Suppressor macrophage treated with lipopolysaccharide for 4 hours (primary cell): Measurements from ENCODE around the gene PYGO2.

ENCODE experiments used
- DNase-seq: peaks from one replicate; pipeline ENCODE4 v3.0.0-alpha.2; 2020

The PYGO2 gene, protein sequence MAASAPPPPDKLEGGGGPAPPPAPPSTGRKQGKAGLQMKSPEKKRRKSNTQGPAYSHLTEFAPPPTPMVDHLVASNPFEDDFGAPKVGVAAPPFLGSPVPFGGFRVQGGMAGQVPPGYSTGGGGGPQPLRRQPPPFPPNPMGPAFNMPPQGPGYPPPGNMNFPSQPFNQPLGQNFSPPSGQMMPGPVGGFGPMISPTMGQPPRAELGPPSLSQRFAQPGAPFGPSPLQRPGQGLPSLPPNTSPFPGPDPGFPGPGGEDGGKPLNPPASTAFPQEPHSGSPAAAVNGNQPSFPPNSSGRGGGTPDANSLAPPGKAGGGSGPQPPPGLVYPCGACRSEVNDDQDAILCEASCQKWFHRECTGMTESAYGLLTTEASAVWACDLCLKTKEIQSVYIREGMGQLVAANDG

DNA sequence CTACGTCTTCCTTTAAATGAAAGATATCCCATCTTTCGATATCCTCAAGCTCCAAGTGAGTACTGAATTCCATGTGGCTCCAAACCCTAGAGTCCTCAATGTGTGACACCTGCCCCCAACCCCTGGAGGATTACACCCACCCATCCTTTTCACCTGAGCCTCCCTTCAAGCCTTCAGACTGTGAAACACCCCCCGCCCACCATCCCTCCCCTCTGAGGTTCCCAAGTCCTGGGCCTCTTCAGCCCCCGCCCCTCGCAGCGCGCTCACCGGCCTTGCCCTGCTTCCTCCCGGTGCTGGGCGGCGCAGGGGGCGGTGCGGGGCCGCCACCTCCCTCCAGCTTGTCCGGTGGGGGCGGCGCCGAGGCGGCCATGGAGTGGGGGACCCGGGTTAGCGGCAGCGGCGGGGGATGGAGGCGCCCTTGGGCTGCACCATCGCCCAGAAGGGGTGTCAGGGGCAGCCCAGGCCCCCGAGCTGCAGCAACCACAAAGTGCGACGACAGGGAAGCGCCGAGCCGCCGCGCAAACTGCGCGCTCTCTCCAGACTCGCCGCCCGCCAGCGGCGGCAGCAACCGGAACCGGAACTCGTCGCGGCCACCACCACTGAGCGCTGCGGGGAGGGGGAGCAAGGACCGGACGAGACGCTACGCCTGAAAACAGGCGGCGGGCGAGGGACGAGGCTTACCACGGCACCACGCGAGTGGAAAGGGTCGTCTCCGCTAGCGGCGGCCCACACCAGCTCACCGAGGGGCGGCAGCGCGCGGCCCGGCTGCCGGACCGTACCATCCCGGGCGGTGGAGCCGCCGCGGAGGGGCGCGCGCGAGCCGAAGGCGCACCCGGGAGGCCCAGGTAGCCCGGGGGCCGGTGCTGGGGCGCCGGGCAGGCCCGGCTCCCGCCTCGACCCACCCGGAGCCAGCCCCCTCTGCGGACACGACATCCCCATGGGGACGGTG is at the start of gene PYGO2:
Gene PYGO2, minus strand, starts transcription at position 576 of the 949 bp plus-strand sequence. Its CDS starts 206 bp downstream, at position 370.
- DNase-seq, result peak; percentile 82

DNA sequence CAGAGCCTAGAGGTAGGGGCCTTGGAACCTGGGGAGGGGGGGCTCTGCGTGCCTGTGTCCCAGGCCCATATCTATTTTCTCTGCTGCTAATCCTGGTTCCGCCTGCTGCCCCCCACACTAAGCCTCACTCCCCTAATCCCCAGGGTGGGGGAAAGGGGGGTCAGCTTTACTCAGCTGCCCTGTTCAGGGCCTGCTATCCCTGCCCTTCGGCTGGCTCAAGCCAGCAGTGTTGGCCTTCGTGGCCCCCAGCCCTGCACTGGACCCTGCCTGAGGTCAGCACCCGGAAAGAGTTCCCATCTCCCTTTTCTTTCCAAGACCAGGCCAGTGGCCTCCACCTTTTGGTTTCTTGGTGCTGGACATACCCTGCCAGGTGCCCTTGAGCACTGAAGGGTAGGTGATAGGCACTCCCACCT is 49.4 kb upstream of the PYGO2 start:
- DNase-seq, result no peak

DNA sequence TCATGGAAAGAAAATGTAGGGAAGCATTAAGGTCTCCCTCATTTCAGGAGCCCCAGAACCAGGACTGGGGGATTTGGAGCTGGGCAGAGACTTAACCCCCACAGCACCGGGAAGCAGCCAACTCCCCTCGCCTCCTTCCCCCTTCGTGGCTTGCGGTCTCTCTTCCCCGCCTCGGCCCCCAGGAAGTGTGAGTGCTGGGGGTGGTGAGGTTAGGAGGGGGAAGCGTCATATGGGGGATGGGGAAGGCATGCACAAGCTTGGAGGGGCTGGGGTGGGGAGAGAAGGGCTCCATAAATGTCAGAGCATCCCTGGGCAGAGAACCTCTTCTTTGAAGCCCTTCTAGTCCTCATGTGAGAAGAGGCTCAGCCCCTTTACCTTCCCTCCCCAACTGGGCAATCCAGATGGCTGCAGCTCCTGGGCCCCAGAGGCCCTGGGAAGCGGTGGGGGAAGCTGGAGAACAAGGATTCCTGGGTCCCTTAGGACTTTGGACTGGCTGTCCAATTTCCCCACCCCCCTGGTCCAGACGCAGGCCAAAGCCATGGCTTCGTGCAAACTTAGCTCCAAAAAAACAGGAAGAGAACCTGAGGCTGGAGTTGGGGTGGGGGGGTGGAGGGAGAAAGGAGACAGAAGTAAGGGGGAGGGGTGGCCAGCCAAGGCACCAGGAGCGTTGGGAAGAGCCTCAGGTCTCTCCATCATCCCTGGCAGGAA is 48.8 kb upstream of the PYGO2 start:
- no peak for DNase-seq

DNA sequence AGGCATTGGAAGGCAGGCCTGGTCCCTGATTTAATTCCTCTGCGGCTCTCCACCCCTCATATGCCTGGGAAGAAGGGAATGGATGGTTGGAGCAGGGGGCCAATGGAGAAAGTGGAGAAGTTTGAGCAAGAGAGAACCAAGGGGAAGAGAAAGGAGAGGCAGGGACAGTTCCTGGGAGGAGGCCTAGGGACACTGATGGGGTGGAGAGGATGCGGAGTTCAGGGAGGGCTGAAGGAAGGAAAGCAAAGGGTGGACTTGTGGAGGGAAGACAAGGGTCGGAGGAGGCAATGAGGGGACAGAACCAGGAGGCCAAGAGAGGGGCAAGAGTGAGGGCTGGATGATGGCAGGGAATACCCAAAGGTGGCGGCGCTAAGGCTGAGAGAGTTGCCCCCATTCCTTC is 48.2 kb upstream of the PYGO2 start:
- DNase-seq, result no peak

DNA sequence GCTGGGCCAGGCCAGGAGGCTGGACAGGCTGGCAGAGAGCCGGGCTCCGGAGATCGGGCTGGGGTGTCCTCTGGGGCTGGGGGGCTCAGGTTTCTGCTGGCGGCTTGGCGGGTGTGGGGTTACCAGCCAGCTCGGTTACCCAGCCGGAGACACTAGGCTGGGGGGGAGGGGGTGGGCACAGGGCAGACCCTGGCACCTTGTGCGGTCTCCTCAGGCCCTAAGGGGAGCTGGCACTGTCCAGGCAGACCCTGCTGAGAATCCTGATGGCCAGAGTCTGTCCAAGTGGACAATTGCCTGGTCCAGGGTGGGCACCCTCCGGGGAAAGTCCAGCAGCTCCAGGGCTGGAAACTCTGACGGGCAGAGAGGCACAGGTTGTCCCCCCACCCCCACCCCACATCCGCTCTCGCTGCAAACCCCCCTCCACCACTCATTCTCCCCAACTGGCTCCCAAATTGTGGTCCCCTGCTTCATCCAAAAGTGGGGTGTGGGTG is 47.7 kb upstream of the PYGO2 start:
- DNase-seq, result no peak

DNA sequence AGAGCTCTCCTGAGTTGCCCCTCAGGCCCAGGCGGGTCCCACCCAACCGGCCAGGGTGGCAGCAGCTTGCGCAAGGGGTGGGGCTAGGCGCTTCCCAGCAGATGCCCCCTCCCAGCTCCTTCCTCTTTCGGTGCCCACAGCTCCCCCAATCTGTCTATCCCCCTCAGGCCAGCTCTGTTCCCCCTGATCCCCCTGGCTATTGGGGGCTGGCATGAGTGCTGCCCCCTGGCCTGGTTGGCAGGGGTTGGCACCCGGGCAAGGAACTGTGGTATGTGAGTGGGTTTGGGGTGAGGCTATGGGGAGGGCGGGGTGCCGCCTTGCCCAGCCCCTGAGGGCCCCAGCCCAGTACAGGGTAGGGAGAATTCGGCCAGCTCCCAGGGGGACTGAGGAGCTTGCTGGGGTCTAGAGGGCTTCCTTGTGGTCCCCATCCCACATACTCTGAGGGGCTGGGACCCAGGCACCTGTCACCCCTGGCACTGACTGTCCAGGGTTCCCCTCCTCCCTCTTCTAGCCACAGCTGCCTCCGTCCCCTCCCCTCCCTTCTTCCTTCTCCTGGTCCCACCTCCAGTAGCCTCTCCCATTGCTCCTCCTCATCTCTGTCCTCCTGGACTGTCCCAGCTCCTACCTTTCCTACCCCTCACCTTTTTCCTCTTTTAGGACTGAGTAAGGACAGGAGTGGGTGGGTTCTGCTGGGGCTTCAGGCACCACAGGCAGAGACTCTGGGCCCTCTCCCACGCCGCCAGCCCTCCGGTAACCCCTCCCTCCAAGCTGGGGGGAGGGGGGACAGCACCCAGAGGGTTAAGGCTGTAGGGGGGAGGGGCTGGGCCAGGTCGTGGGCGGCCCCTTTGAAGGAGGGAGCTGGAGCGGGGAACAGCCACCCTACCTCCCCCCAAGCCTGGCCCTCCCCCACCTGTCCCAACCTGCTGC is 46.7 kb upstream of the PYGO2 start:
- no peak for DNase-seq

DNA sequence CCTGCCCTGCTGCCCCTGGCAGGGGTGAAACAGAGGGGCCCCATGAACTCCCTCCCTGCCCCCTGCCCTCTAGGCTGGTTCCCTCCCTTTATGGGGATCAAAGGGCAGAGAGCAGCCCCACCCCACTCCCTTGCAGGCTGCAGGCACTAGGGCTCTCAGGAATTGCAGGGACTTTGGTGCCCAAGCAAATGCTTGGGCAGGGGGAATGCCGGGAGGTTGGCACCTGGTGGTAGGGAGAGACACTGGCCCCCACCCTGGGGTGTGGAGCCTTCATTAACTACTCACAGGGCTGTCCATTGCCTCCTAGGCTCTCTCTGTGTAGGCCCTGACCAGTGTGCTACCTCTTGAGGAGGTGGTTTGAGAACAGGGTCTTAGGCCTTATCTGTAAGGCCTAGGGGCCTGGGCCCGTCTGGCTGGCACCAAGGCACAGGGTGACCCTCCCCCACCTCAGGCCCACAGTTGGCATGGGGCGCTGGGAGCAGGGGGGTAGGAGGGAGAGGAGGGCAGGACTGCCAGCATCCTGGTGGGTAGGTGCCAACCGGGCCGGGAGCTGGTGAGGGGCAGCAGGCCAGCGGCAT is 45.8 kb upstream of the PYGO2 start:
- DNase-seq, result no peak

DNA sequence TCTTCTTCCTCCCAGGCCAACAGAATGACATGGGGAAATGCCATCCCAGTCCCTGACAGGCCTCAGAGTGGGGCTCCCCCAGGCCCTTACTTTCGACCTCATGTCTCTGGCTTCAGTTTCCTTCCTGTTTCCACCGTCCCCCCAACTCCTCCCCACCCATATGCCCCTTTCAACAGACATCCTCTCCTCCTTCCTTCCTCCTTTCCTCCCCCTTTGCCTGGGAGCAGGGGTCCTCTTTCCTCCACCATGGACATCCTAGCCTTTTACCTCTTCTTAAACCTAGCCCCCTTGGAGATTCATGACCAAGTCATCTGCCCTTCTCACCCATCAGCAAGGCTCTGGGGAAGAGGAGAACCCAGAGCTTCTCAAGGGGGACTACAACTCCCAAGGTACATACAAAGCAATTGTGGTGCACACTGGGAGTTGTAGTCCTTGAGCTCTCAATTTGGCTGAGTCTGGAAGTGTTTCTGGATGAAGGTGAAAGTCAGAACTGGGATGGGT is 45.1 kb upstream of the PYGO2 start:
- DNase-seq, result peak; percentile 65

DNA sequence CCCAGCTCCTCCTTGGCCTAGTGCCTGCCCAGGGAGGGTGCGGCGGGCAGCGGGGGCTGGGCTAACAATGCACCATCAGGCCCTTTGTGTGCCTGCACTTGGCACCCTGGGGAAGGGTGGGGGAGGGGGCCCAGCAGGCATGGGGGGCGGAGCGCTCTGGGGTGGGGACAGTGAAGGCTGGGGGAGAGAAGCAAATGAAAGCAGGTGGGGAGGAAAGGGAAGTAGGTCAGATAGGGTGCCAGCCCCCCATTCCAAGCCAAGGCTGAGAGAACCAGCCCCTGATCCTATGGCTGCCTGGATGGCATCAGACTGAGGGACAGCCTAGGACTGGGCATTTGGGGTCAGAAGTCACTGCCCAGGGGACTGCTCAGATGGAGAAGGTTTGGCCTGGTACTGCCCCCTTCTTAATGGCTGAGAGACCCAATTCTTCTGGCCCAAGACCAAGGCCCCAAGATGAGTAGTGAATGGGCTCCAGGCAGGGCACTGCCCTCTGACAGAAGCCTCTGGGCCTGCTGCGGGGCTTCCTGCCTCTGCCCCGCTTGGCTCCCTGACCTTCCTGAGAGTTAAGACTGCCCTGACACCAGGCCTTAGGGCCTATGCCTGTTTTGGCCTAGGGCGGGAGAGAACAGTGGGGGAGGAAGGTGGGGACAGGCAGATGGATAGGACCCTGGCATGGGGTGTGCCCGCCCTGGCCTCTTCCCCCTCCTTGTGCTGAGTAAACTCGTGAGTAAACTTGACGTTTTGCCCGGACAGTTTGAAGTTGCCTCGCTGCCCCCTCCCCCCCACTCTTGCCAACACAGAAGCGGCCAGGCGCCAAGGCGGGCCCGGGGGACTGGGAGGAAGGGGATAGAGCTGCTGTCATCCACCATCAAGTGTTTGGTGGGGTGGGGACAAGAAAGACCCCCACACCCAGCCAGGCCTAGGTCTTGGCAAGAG is 43.8 kb upstream of the PYGO2 start:
- no peak for DNase-seq

DNA sequence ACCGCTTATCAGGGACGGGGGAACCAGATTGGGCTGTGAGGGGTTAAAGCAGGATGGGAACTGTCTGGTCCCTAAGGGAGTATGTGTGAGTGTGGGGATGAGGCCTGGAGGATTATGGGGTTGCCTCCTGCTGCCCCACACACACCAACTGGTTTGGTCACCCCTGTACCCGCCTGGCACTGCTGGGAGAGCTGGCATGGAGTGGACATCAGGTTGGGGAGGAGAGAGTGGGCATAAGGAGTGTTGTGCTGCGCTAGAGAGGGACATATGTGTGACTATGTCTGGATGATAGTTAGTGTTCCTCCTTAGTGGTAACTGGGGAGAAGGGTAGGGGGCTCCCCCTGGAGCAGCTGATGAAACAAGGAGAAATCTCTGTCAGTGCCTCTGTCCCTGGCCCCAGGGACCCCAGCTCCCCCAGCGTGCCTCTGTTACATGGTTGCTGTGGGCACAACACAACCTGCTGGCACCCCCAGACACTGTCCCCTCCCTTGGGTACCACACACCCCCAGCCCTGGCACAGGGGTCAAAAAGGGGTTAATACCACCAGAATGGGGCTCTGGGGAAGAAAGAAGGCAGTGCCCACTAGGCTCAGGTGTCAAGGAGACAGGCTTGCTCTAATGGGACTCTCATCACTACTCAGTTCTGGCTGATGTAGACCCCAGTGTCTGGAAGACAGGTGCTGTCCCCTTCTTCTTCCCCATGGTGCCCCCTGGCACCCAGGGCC is 42.9 kb upstream of the PYGO2 start:
- DNase-seq, result no peak

DNA sequence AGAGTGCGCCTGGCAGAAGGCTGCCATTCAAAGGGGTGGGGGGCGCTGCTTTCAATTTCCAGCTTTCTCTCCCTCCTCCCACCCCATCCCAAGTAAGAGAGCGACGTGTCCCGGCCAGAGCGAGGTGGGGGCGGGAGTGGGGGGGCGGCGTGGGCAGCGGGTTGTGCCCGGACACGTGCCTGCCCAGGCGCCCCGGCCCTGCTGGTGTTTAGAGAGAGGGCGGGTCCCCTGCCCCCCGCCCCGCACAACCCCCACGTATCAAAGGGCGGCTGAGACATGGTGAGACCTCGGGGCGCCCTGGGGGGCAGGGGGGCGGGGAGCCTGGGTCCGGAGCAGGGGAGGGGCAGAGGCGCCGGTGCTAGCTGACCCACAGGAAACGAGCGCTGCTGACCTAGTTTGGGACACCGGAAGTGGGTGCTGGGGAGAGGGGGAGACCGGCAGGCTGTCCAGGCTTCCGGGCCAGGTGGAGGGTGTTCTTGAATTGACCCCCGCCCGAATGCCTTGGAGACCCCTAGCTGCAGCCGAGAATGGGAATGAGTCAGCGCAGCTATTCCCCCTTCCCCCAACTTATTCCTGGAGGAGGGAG is 42.3 kb upstream of the PYGO2 start:
- DNase-seq, result no peak

DNA sequence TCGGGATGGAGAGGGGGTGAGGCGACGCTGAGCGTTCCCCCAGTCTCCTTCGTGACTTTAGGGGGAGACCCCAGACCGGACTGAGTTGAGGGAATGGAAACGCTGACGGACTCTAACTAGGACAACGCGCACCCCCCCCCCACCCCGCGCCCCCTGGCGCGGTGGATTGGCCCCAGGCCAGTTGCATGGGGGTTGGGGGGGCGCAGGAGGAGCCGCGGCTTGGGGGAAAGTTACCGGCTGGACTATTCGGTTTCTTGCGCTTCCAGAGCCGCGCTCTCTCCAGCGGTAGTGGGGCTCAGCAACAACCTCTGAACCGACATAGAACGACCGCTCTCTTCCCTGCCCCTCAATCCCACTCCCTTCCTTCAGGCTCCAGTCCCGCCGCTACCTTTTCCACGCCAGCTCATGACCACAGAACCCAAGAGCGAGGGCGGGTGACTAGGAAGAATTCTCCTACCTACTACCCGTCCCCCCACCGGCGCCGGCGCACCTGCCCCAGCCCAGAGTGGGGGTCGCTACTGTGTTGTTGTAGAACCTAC is 41.7 kb upstream of the PYGO2 start:
- no peak for DNase-seq

DNA sequence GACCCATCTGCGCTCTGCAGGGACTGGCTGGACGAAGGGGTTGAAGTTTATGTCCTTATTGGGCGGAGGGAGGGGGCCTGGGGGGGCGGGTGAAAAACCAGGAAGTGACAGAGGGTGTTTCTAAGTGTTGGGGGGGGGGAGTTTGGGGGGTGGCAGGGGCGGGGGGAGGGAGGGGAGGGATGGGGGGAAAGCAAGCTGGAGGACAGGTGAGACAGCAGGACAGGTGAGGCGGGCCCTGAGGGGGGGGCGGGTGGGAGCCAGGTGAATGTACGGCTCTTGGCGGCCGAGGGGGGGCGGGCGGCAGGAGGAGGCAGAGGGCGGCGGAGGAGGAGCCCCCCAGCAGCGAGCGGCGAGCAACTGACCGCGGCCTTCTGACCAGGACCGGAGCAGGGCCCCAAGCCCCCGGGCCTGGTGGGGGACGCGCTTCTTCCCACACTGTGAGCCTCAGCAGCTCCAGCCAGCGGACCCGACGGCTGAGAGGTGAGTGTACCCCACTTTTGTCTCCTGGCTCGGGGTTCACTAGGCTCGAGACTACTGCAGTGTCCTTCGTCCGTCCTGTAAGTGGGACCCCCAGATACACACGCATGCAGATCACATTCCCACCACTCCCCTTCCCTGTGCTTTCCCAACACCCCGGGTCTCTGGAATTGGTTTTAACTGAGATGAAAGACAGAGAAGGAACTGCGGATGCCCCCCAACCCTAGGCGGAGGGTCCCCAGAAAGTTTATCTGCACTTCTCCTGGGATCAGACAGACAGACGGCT is 41.1 kb upstream of the PYGO2 start, which contains the start of gene ZBTB7B:
Gene ZBTB7B, plus strand, starts transcription at position 339 of the 763 bp plus-strand sequence. CDS start 11,859 bp downstream, outside the sequence.
- peak; percentile 56 for DNase-seq

DNA sequence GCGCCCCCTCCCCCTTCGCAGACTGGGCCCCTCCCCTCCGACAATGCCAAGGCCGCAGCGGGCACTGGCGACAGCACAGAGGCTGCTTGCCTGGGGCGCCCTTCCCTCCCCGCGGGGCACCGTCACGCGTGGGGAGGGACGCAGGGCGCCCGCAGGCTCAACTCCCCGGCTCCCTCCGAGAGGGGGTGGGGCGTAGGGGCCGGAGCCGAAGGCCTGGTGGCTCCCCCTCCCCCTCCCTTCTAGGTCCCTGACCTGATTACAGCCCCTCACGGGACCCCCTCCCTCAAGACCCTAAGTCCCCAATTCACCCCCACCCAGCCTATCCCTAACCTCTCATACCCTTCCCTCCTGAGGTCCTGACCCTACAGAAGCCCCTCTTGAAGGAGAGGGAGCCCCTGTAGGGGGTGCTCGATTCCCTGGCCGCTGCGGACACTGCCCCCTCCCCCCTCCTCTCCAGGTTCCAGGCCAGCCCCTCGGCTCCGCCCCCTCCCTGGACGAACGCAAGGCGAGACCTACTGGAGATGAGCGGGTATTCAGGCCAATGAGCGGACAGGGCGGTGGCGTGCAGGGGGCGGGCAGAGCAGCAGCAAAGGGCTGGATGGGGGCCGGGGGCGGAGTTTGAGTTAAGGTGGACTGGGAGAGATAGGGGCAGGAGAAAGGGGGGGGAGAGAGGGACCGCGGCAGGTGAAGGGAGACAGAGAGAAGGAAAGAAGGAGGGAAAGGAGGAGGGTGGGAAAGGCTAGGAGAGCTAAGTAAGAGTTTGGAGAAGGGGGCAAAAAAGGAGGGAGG is 40.3 kb upstream of the PYGO2 start:
- DNase-seq, result peak; percentile 99

DNA sequence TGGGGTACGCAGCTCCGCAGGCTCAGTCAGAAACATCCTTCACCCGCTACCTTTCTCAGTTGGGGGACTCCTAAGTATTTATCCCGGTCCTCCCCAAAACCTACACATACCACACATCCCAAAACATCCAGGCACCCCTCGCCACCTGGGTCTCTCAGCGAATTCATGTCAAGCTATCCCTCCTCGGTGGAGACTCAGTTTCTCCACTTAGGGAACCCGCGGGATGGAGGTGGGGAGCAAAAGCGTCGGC is 39.8 kb upstream of the PYGO2 start:
- DNase-seq, result no peak

DNA sequence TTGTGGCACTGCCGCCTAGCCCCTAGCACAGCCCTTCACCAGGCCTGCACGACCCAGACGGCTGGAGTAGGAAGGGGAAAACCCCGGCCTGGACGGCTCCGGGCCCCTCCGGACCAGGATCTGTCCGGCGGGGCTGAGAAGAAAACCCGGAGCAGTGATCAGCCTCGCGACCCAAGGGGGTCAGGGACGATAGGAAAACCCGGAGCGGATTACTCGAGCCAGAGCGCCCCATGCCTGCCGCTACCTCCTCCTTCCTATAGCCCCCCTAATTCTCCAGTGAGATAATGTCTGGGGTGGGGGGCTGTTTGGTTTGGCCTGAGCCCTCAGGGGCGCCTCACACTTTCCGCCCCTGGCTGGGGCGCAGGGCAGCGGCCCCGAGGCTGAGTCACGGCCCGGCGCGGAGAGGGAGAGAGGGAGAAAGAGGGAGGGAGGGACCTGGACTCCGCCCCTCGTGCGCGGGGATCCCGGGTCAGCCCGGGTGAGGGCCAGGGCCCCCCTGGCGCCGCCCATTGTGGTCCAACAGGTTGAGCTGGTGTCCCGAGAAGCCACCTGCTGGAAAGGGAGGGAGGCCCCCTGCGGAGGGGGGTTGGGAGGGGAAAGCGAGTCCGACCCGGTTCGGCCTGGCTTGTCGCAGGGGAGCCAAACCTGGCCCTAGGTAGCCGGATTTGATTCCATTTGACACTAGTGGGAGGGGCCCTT is 39.3 kb upstream of the PYGO2 start:
- DNase-seq, result peak; percentile 70

DNA sequence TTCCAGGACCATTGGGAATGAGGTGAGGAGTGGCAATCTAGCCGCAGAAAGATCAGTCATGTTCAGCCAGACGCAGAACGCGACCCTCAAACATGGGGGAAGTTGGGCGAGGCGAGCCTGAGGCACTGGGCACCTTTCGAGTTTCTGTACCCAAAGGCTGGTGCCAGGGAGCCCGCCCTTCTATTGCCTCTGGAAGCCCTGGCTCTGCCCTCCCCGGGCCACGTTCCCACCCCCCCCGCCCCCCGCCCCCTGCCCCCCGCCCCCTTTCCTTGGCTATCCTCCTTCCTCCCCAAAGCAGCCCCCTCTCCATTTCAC is 38.8 kb upstream of the PYGO2 start:
- DNase-seq, result no peak
